Measurements from ENCODE around the gene C1QTNF8.

DNA sequence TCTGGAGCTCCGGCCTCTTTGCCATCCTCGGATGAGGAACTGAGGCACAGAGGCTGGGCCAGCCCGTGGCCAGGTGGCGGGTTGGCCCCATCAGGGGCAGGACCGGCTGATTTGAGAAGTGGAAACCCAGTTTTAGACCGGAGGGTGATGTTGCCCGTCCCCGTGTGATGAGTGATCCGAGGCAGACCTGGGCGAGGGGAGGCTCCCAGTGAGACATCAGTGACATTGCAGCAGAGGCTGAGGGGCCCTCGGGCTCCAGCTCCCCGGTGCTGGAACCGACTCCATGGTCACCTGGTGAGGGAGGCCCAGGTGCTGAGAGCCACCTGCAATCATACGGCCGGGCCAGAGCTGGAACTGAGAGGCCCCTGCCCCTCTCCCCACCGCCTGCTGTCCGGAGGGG is 30.0 kb upstream of the C1QTNF8 start:
- TF ChIP-seq, protein P1, sequence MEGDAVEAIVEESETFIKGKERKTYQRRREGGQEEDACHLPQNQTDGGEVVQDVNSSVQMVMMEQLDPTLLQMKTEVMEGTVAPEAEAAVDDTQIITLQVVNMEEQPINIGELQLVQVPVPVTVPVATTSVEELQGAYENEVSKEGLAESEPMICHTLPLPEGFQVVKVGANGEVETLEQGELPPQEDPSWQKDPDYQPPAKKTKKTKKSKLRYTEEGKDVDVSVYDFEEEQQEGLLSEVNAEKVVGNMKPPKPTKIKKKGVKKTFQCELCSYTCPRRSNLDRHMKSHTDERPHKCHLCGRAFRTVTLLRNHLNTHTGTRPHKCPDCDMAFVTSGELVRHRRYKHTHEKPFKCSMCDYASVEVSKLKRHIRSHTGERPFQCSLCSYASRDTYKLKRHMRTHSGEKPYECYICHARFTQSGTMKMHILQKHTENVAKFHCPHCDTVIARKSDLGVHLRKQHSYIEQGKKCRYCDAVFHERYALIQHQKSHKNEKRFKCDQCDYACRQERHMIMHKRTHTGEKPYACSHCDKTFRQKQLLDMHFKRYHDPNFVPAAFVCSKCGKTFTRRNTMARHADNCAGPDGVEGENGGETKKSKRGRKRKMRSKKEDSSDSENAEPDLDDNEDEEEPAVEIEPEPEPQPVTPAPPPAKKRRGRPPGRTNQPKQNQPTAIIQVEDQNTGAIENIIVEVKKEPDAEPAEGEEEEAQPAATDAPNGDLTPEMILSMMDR (IDR thresholded peaks at IDR 0.05; ENCODE audit: low read length): no peak
- TF ChIP-seq EZH2 (IDR thresholded peaks at IDR 0.05; ENCODE audit: borderline replicate concordance, low read length): no peak

Data from OCI-LY1 (cell line).